OCI-LY3 (cell line): Measurements from ENCODE around the gene BMS1.

Experiments
- EZH2phosphoT487 ChIP-seq: fragments of 200-600 bp; shearing (Covaris generic); IDR thresholded peaks from 2 replicates; pipeline ENCODE4 v1.6.1; 2018; ENCODE audit warnings: antibody characterized with exemption, mixed run types, low read depth
- TF ChIP-seq, protein P1 (sequence below): fragments of 200-600, 300-600 bp; sonication (generic); IDR thresholded peaks from 2 replicates; pipeline ENCODE4 v1.5.1; 2014; ENCODE audit warnings: antibody characterized with exemption, low read length, low read depth

- TF ChIP-seq EZH2phosphoT487 = no peak
- TF ChIP-seq, protein P1, sequence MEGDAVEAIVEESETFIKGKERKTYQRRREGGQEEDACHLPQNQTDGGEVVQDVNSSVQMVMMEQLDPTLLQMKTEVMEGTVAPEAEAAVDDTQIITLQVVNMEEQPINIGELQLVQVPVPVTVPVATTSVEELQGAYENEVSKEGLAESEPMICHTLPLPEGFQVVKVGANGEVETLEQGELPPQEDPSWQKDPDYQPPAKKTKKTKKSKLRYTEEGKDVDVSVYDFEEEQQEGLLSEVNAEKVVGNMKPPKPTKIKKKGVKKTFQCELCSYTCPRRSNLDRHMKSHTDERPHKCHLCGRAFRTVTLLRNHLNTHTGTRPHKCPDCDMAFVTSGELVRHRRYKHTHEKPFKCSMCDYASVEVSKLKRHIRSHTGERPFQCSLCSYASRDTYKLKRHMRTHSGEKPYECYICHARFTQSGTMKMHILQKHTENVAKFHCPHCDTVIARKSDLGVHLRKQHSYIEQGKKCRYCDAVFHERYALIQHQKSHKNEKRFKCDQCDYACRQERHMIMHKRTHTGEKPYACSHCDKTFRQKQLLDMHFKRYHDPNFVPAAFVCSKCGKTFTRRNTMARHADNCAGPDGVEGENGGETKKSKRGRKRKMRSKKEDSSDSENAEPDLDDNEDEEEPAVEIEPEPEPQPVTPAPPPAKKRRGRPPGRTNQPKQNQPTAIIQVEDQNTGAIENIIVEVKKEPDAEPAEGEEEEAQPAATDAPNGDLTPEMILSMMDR = no peak
Measured at GRCh38 chr10:42785759-42786158, 3.2 kb downstream of the BMS1 start.
